Sigmoid colon (tissue), 7 donors: ENCODE data around the gene METAP1D. TPM values are rescaled to one million over a fixed set of nuclear protein-coding genes. Genes with fewer than 3 reads are reported as not detected.
A peak's percentile ranks its signal among the peaks of the same experiment; 100 is the strongest.
"Not testable (repeated sequence)": the region's sequence is repeated elsewhere in the genome, so short reads cannot be mapped to it uniquely, and the experiment has no call there.

Source experiments
- DNase-seq: peaks from one replicate; pipeline ENCODE4 v3.0.0-alpha.2; 2019
- H3K27ac ChIP-seq, 4 donors: fragments of 200-600 bp; sonication (generic); one replicate each; pipeline ENCODE4 v1.5.1; 2016 to 2019; ENCODE audit warnings: mild to moderate bottlenecking in 1 of 4
- H3K27me3 ChIP-seq, 3 donors: fragments of 200-600 bp; sonication (generic); one replicate each; pipeline ENCODE4 v1.5.1; 2019; ENCODE audit warnings: mild to moderate bottlenecking in 1 of 3
- H3K36me3 ChIP-seq, 4 donors: fragments of 200-600 bp; sonication (generic); one replicate each; pipeline ENCODE4 v1.5.1; 2016 to 2019
- H3K4me1 ChIP-seq, 4 donors: fragments of 200-600 bp; sonication (generic); one replicate each; pipeline ENCODE4 v1.5.1; 2017 to 2019
- H3K4me3 ChIP-seq, 4 donors: fragments of 200-600 bp; sonication (generic); one replicate each; pipeline ENCODE4 v1.5.1; 2017 to 2019; ENCODE audit warnings: mild to moderate bottlenecking in 2 of 4, moderate library complexity in 1 of 4
- H3K9me3 ChIP-seq, 4 donors: fragments of 200-600 bp in 3 of 4; sonication (generic) in 3 of 4; one replicate each; pipeline versions ENCODE4 v1.5.1 to v1.6.1; 2013 to 2019
- EP300 ChIP-seq, 4 donors: sonication (generic); formaldehyde crosslinking; IDR thresholded peaks; one replicate each; pipeline ENCODE4 v1.6.1; 2017; ENCODE audit warnings: antibody characterized with exemption in 4 of 4
- POLR2A ChIP-seq, 2 donors: fragments of 450-650 bp; IDR thresholded peaks; one replicate each; pipeline ENCODE4 v1.6.1; 2016; ENCODE audit warnings: antibody characterized with exemption in 2 of 2, mild to moderate bottlenecking in 2 of 2, moderate library complexity in 2 of 2
- POLR2AphosphoS5 ChIP-seq, 4 donors: sonication (generic); formaldehyde crosslinking; IDR thresholded peaks; one replicate each; pipeline ENCODE4 v1.6.1; 2017; ENCODE audit warnings: antibody characterized with exemption in 4 of 4
- WGBS, 2 donors: extraction: QIAGEN DNeasy Blood & Tissue Kit; methylation state at CpG; one replicate each; pipeline ENCODE4 v1.1.7; 2013; 5-methylcytosine and 5-hydroxymethylcytosine counted together
- intact Hi-C: fragments of 100-400 bp; cut with DNase I; formaldehyde crosslinking; loops from one replicate; pipeline ENCODE4 v1.15.1; 2023
- polyA plus RNA-seq, 3 donors: library from polyadenylated mRNA; stranded (reverse); fragments of 200-250 nt; gene quantifications; one replicate each; pipeline ENCODE4 v1.2.3, GENCODE V29; 2013
- total RNA-seq, 4 donors: library from RNA; depleted of rRNA; stranded (reverse); fragments of >200 nt; gene quantifications; one replicate each; pipeline ENCODE4 v1.1.0, GENCODE V29; 2016
- TF ChIP-seq, protein P1 (sequence below), 4 experiments: fragments of 450-650 bp in 3 of 4; fragments of 200-600 bp in 1 of 4; IDR thresholded peaks; one replicate each; pipeline ENCODE4 v1.5.1; 2016 to 2019; ENCODE audit warnings: antibody characterized with exemption in 4 of 4, mild to moderate bottlenecking in 3 of 4, moderate library complexity in 2 of 4
- donor health status: healthy with polysubstance abuse.
- donor health status: Bipolar disorder and iron deficiency.
- donor health status: healthy.

Gene METAP1D
- total and polyA plus RNA-seq, 7 donors = 0.60 to 14.4 (median 7.8) TPM

DNA sequence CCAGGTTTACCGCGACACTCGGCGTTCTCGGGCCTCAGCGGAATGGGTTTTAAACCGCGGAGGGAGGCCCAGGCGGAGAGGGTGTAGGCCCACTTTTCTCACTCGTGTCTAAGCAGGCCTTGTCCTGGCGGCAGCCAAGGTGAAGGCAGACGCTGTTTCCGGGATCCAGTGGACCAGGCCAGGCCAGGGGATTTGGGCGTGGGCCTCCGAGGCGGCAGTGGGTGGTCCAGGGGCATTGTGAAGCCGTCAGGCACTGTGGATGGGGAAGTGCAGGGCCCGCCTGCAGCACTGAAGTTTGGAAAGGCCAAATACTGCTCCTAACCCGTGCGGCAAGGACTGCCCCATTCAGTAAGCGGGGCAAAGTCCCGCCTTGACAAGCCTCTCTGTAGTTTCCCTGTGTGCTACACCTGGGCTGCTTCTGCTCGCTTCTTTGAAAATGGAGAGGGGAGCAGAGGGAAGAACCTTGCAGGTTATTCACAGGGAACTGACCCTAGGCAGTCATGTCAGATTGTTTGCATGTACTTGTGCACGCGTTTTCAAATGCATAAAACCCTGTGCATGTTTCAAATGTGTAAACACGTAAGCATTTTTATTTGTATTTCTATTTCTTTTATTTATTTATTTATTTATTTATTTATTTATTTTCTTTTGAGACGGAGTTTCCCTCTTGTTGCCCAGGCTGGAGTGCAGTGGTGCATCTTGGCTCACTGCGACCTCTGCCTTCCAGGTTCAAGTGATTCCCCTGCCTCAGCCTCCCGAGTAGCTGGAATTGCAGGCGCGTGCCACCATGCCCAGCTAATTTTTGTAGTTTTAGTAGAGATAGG is 110.4 kb downstream of the METAP1D start:
- Histone ChIP-seq H3K9me3 (no peaks in the 10 kb centered on the region), H3K36me3 (no peaks in the 10 kb centered on the region), H3K27me3 (peaks cover 29 to 70% (median 45%) of the 10 kb centered on the region in 3 donors), H3K27ac (no peak overlapping the region), H3K4me1 (peaks cover 0 to 23% (median 19%) of the 10 kb centered on the region in 4 donors), H3K4me3 (no peak overlapping the region)
- TF ChIP-seq POLR2AphosphoS5 (IDR thresholded peaks at IDR 0.05) = no peak
- no peak for TF ChIP-seq POLR2A (IDR thresholded peaks at IDR 0.05)
- no peak for TF ChIP-seq EP300 (IDR thresholded peaks at IDR 0.05)
- TF ChIP-seq, protein P1, sequence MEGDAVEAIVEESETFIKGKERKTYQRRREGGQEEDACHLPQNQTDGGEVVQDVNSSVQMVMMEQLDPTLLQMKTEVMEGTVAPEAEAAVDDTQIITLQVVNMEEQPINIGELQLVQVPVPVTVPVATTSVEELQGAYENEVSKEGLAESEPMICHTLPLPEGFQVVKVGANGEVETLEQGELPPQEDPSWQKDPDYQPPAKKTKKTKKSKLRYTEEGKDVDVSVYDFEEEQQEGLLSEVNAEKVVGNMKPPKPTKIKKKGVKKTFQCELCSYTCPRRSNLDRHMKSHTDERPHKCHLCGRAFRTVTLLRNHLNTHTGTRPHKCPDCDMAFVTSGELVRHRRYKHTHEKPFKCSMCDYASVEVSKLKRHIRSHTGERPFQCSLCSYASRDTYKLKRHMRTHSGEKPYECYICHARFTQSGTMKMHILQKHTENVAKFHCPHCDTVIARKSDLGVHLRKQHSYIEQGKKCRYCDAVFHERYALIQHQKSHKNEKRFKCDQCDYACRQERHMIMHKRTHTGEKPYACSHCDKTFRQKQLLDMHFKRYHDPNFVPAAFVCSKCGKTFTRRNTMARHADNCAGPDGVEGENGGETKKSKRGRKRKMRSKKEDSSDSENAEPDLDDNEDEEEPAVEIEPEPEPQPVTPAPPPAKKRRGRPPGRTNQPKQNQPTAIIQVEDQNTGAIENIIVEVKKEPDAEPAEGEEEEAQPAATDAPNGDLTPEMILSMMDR (IDR thresholded peaks at IDR 0.05) = no peak
- no peak for DNase-seq
- intact Hi-C loops = loop anchor here (5.0 kb wide), 3 partner anchors 298 to 538 kb away; no protein-coding TSS in a partner anchor
- 59 to 63% methylated on average over 31 of the region's 31 CpGs for WGBS, 2 donors

DNA sequence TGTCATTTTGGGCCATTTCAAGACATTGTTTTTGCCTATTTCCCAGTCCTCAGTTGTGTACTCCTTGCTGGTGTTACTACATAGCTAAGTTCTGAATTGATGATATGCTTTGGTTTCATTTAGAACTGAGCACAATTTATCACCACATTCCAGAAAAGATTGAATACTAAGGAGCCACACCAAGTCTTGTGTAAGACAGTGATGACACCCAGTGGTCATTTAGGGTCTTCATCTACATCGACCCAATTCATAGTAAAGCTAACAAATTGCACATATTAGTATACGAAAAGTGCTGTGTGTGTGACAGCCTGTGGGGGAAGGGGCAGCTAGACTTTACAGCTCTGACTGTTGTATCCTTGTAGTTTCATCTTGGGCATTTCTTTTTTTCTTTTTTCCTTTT is 113.9 kb downstream of the METAP1D start:
- H3K4me1 ChIP-seq = no peaks in the 10 kb centered on the region
- H3K27me3 ChIP-seq = peaks cover 3 to 36% (median 11%) of the 10 kb centered on the region in 3 donors
- H3K27ac ChIP-seq = no peak overlapping the region
- TF ChIP-seq, protein P1 (IDR thresholded peaks at IDR 0.05) = peak in 2 of 4 experiments; percentile 10 to 26
- no peak for TF ChIP-seq EP300 (IDR thresholded peaks at IDR 0.05)
- no peak for DNase-seq
- intact Hi-C loops = loop anchor here (5.0 kb wide), 2 partner anchors 301 to 541 kb away; no protein-coding TSS in a partner anchor
- no peaks in the 10 kb centered on the region for H3K36me3 ChIP-seq
- no peak overlapping the region for H3K4me3 ChIP-seq
- WGBS, 2 donors = 53 to 64% methylated on average over 2 of the region's 2 CpGs
- H3K9me3 ChIP-seq = no peaks in the 10 kb centered on the region

DNA sequence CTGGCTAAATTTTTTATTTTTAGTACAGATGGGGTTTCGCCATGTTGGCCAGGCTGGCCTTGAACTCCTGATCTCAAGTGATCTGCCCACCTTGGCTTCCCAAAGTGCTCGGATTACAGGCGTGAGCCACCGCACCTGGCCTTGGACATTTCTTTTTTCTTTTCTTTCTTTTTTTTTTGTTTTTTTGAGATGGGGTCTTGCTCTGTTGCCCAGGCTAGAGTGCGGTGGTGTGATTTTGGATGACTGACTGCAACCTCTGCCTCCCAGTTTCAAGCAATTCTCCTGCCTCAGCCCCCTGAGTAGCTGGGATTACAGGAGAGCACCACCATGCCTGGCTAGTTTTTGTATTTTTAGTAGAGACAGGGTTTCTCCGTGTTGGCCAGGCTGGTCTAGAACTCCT is 114.4 kb downstream of the METAP1D start:
- not testable (repeated sequence) for H3K9me3 ChIP-seq, DNase-seq, H3K27ac ChIP-seq, H3K36me3 ChIP-seq, H3K4me3 ChIP-seq, H3K4me1 ChIP-seq
- 89 to 95% methylated on average over 6 of the region's 6 CpGs for WGBS, 2 donors
- peaks cover 0 to 30% (median 5%) of the 10 kb centered on the region in 3 donors for H3K27me3 ChIP-seq
- intact Hi-C loops = loop anchor here (5.0 kb wide), 2 partner anchors 302 to 542 kb away; no protein-coding TSS in a partner anchor

GRCh38 chr2:172114579-172114978 is 114.8 kb downstream of the METAP1D start:
- H3K27me3 ChIP-seq = peaks cover 0 to 26% (median 1%) of the 10 kb centered on the region in 3 donors
- H3K36me3 ChIP-seq = no peaks in the 10 kb centered on the region
- no peak overlapping the region for H3K27ac ChIP-seq
- no peaks in the 10 kb centered on the region for H3K9me3 ChIP-seq
- TF ChIP-seq EP300 (IDR thresholded peaks at IDR 0.05) = no peak
- TF ChIP-seq, protein P1 (IDR thresholded peaks at IDR 0.05) = no peak
- no peak for TF ChIP-seq POLR2A (IDR thresholded peaks at IDR 0.05)
- no peak for TF ChIP-seq POLR2AphosphoS5 (IDR thresholded peaks at IDR 0.05)
- no peaks in the 10 kb centered on the region for H3K4me1 ChIP-seq
- H3K4me3 ChIP-seq = no peak overlapping the region
- WGBS, 2 donors = 46 to 81% methylated on average over 3 of the region's 3 CpGs
- intact Hi-C loops = loop anchor here (5.0 kb wide), 2 partner anchors 302 to 542 kb away; no protein-coding TSS in a partner anchor
- DNase-seq = no peak

DNA sequence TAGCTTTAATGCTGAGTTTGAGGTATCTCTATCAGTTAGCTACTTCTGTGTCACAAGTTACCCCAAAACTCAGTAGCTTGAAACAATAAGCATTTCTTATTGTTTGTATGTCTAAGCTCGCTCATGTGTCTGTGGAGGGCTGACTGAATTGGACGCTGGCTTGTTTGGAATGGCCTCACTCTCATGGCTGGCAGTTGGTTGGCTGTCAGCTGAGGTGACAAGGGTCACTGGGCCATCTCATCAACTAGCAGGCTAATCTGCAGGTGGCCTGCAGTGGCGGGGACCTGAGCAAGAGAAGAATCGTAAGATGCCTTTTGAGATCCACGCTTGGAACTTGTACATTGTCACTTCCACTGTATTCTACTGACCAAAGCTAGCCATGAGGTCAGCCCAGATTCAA is 116.4 kb downstream of the METAP1D start:
- TF ChIP-seq POLR2AphosphoS5 (IDR thresholded peaks at IDR 0.05) = no peak
- TF ChIP-seq EP300 (IDR thresholded peaks at IDR 0.05) = no peak
- TF ChIP-seq, protein P1 (IDR thresholded peaks at IDR 0.05) = no peak
- TF ChIP-seq POLR2A (IDR thresholded peaks at IDR 0.05) = no peak
- H3K27ac ChIP-seq = no peak overlapping the region
- no peaks in the 10 kb centered on the region for H3K36me3 ChIP-seq
- intact Hi-C loops = no loop called here
- WGBS, 2 donors = 89 to 91% methylated on average over 5 of the region's 5 CpGs
- peaks cover 0 to 15% (median 0%) of the 10 kb centered on the region in 3 donors for H3K27me3 ChIP-seq
- H3K4me1 ChIP-seq = no peaks in the 10 kb centered on the region
- no peaks in the 10 kb centered on the region for H3K9me3 ChIP-seq
- no peak overlapping the region for H3K4me3 ChIP-seq
- DNase-seq = no peak
